ENCODE measurements around the gene RGS13.

Gene RGS13

DNA sequence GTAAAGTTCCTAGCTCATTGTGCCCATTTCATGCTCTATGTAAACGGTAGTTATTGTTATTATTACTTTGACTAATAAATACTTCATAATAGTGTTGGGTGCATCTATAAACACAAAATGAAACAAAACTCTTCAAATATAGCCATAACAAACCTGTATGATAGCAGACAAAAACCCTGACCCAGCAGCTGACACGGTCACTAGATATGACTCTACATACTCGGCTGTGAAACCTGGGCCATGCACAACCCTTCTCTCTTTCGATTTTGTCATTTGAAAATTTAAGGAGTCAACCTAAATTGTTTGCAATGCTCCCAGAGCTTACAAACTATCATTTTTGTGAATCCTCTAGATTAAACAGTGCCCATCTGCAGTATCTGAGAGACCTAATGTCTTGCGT lies 8.0 kb upstream of the RGS13 start:
- no peak for FAIRE-seq

DNA sequence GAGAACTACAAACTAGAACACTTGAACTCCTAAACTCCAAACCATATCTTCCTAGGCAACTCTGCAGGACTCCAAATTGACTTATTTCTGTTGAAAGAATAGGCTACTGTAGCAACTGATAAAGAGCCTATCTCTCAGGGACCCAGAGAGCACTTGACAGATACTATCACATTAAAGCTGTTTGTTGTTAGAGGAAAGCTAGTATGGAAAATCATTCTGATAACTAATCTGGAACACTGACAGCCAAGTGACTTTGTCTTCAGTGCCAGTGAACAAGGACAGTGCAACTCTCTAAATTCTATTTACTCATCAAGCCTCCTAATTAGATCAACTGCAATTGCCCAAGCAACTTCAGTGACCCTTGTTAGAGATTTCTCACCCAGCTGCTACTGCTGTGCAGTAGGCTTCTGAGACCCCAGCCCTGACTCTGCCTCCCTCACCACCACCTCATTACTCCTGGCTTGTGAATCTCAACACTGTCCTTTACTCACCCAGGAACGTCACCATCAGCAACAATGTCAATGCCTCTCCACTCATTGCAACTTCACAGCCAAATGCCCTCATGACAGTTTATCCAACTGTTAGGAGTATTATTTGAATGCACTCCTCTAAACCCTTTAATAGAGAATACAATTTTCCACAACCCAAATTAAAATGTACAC lies 7.4 kb upstream of the RGS13 start:
- FAIRE-seq: no peak

DNA sequence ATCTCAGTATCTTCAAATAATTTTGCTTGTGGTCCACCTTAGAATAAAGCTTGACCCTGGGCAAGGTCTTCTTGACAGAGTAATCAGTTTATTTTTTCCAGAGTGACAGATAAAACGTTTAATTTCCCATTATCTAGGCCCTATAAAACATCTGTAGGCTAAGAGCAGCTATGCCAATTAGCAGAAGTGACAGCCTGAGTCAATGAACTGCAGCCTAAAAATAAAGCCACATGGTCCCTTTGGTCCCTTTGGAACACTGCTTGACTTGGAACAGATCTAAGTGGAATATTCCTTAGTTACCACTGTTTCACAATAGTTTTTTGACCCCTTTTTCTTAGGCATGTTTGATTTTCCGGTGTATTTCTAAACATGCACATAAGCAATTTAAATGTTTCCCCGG lies 6.3 kb upstream of the RGS13 start:
- FAIRE-seq: no peak

DNA sequence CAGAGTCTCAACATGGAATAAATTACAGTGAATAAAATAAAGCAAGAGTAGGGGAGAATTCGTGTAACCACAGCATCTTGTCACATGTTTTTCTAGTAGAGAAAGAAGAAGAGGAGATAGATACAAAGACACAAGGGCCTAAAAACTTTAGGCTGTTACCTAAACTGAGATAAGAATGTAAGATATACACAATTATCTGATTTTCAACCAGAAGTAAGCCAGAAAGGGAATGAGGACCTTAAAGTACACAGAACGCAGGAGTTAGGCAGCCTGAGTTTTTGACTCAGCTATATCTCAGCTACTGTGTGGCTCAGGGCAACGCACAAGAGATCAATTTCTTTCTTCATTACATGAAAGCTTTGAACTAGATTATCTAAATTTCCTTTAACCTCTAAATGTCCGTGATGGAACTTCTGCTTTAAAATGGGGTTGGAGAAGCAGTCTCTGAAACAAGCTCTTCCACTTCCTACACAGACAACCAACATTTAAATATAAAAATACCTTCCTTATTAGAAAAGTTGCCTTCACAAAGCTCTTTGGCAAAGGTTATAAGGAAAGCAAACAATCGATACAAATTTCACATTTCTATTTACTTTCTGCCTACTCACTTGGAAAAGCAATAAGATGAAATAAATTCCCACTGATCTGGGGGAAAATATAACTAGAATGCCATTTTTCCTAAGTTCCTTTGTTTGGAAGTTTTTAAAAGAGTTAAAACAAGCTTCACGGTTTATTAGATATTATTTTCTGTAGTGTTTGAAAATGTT lies 5.2 kb upstream of the RGS13 start:
- FAIRE-seq: no peak

DNA sequence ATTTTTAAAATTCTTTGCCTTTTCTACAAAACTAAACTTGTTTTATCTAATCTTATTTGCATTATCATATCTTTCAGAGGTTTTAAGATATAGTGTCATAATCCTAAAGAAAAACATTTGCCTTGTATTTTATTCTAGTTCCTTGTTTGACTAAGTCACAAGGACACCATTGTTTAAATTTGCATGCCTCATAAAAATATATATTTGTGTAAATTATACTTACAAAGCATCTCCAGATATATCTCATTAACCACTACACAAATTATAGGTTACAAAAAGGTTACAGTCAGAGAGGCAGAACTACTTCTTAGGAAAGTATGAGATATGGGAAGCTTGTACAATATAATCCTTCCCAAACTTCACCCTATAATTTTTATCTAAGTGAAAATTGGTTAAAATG lies 4.2 kb upstream of the RGS13 start:
- no peak for FAIRE-seq

DNA sequence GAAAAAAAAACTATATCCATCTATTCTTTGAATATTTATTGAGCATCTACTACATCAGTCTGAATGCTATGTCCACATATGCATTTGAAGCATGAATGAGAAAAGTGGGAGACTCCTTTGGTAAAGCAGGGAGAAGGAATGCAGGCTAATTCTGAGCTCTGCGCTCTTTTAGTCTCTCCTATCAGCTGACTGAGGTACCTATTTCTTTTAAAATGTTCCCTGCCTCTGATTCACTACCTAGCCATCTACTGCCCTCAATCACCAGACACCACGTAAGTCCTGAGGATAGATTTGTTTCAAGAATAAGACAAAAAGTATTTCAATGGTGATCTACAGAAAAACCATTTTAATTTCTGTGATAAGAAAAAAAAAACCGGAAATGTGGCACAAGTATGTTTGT lies 3.8 kb upstream of the RGS13 start:
- FAIRE-seq: no peak

DNA sequence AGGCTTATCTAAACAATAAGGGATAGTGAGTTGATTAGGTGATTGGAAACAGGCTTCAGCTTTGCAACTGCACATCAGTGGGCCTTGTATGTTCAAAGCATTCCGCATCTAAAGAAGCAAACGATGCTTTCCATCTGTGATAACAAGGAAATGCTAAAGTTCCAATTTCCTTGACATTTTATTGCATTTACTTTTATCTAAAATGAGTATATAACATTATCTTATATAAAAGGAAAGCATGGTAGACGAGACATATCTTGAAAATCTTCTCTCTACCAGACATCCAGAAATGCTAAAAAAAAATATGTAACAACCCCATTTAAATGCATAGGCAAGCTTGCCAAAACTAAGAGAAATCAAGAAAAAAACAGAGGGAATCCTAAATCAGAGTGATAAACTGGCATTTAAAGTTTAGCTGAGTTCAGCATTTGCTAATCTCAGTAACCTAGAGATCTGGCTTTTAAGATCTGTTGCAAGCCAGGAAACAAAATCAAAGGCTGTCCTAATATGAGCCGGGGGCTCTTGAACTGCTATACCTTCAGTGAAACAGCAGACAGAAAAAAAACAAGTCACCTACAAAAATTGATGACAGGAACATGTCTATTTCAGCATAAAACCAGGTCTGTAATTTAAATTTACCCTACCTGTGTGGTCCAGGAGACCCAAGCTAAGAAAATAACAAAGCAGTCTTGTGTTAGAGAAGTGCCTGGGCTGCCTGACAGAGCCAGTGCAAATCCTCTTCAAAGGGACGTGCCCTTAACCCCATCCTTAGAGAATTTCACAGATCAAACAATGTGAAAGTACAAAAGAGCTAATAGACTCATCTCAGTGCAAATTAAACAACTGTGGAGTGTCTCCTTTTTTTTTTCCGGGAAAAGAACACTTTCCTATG lies 3.1 kb upstream of the RGS13 start:
- no peak for FAIRE-seq

DNA sequence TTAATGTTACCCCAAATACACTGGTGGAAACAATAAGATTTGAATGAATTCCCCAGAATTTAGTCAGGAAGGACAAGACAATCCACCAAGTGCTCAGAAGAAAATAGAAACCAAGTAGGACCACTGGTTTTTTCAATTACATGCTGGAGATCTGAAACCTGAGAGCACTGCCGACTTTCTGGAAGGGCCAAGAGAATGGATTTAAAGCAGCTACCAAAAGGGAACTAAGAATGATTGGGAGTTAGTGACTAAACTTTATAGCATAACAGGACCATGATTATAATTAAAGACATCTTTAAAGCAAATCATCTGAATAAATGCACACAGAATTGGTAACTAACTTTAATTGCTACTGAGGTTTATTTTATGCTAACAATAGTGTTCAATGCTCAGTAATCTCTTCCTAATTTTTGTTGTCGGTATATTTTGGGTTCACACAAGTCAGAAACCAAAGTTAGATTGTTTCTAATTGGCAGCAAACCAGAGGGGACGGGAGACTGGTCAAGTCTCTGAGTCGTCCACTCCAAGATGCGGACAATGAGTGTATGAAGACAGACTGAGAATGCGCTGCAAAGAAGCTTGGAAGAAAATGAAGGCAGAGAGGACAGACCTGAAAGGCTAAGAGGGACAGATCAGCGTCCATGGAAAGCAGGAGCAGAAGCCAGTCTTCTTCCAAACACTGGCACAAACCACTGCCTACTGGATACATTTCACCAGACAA lies 2.3 kb upstream of the RGS13 start:
- no peak for FAIRE-seq

DNA sequence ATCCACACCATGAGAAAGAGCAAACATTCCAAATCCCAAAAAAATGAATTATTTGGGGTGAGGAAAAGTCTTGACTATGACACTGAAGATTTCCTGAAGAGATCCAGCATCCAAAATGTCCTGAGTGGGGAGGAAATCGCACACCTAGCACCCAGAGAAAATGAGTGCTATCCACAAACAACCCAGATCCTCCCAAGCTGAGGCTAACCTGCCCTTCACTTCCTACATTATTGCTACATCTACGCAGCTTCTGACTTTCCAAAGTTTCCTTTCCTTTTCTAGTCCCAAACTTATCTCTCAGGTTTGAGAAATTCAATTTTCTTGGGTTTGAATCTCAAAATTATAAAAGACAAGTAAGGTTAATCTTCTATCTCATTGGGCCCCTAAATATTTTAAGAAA lies 906 bp upstream of the RGS13 start:
- FAIRE-seq: no peak

DNA sequence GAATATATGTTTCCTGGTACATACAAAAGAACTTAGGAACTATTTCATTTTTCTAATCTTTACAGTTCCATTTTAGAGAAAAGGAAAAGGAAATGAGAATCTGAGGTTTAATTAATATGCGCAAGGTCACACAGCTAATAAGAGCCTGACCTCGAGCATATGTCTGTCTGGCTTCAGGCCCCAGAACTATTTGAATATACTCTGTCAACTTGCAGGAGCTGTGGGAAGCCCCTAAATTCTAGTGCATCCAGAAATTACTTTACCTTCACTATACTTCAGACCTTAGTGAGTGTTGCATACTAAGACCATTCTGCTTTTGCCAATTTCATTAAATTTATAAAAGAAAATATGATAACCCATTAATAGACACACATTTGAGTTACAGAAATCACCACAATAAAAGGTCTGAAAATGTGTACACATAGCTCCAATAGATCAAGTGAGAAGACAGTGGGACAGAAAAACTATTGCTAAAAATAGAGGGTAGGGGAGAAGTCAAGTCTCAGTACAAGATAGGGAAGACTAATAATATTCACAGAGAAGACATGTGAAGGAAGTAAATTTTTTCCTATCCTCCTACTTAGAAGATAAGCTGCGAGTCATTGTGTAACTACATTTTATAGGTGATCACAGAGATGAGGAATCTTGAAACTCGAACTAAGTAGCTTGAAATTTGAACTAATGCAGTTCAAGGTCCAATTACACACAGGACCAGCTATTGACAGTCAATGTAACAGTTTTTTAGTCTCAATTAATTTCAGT lies 3.8 kb downstream of the RGS13 start:
- no peak for FAIRE-seq

DNA sequence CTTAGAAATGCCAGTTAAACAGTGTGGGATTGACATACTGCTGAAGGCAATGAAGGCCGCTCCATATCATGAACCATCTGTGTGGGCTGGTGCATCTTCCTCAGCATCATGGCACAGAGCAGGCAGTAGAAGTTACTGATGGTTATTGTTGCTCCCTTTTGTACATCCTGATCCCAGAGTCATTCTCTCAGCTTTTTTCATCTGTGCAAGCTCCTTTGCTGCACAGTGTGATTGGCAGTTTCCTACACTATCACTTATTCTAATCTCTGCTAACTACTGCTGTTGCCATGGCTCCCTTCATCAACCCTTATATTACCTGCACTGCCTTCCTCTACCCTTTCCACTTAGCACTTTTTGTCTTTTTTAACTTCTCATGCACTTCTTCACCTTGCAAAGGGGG lies 16.2 kb downstream of the RGS13 start:
- FAIRE-seq: no peak

DNA sequence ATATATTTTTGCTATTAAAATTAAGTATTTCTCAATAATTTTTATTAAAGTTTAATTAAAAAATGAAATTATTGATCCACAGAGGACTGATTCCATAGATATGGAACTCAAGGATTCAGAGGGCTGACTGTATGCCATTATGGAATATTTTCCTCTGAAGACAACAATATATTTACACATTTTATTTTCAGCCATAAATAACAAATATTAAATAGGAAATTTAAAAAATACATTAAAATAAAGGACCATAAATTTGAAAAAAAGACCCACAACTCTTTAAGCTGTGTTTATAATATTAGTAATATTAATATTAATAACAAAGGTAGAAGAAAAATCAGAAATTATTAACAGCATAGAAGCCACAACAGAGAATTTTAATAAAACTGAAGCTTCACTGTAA lies 18.2 kb downstream of the RGS13 start:
- peak; percentile 47 for FAIRE-seq

DNA sequence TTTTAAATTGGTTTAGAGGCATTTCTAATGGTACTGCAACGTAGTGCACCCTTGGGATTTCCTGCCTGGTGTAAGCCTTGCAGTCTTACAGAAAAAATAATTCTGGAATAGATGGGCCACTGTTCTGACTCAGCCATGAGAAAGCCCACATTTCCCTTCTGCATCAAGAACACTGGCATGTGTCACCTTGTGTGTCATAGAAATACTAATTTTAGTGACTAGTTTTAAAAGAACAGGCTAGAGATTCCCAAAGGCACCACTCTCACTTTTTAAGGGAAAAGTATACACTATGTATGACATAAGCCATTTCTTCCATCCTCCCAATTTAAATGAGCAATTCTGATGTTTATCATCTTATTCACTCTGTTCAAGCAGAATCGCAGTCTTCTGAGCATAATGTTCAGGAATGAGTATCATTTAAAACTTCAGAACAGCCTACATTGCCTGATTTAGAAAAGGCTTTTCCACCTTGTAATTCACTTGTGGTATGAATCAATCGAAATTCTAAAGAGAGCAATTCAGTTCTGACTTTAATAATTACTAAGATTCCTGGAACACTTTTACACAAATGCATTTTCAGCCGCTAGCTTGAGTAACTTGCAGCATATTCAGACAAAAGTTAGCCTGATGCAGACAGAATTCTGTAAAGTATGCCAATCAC lies 18.8 kb downstream of the RGS13 start:
- FAIRE-seq: no peak

DNA sequence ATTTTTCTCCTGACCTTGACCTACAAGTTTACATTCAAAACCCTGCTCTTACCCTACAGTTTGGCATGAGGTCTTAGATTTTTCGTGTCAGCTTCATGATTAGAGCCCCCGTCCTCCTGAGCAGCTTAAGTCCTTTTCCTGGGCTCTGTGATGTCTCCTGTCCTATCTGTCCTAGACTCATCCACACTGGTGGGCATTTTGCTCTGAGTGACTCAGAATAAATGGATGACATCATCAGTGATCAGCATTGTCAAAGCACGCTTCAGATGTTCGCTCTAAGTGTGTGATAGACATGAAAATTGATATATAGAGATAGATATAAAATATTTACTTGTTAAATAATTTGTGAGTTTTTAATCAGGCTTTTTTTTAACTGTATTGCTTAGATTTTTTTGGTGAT lies 21.8 kb downstream of the RGS13 start:
- FAIRE-seq: no peak

DNA sequence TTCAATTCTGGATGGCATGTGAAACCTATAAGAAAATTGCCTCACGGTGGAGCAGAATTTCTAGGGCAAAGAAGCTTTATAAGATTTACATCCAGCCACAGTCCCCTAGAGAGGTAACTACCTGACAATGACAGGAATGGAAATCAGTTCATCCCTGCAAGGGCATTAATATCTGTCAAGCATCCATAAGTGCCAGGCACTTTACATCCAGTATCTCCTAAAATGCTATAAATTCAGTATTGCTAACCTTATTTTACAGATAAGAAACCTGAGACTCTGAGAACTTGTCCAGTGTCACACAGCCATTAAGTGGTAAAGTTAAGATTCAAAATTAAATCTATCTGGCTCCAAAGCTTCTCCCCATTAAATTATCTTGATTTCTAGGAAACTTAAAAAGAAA lies 22.3 kb downstream of the RGS13 start:
- FAIRE-seq: no peak

DNA sequence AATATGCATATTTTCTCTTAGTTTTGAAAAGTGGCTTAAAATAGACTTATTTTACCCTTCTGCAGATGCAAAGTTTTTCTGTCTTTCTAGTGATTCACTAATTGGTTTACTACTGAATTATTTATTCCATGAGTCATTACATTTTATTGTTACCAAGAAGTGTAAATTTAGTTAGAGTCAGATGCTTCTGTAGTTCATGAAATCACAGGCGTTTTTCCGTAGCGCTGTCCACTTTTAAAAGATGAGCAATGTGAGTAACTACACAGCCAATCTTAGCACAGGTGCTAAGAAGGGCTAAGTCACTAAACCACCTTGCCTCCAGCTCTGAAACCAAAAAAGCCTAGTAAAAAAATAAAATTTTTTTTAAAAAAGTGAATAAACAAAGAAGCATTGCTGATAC lies 24.7 kb downstream of the RGS13 start:
- FAIRE-seq: no peak

DNA sequence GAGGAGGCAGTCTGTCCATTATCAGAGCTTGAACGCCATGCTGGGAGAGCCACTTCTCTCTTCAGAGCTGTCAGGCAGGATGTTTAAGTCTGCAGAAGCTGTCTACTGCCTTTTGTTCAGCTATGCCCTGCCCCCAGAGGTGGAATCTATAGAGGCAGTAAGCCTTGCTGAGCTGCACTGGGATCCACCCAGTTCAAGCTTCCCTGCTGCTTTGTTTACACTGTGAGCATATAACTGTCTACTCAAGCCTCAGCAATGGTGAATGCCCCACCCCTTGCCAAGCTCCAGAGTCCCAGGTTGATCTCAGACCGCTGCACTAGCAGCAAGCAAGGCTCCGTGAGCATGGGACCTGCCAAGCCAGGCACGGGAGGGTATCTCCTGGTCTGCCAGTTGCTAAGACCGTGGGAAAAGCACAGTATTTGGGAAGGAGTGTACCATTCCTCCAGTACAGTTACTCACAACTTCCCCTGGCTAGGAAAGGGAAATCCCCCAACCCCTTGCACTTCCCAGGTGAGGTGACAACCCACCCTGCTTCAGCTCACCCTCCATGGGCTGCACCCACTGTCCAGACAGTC lies 32.5 kb downstream of the RGS13 start:
- FAIRE-seq: no peak

DNA sequence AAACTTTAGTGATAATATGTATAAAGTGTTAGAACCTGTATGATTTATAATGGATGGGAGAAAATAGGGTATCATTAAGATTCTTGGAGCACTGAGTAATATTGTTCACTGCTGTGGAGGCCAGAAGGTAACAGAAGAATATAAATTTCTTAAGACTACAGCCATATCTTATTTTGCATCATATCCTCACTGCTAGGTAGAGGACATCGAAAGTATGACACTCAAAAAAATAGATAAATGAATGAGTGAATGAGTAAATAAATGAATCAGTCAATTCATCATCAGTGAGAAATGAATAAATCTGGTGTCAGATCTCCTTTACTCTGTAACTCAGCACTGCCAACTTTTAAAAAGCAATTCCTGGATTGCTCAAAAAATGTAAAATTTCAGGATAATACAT lies 33.2 kb downstream of the RGS13 start:
- no peak for FAIRE-seq

DNA sequence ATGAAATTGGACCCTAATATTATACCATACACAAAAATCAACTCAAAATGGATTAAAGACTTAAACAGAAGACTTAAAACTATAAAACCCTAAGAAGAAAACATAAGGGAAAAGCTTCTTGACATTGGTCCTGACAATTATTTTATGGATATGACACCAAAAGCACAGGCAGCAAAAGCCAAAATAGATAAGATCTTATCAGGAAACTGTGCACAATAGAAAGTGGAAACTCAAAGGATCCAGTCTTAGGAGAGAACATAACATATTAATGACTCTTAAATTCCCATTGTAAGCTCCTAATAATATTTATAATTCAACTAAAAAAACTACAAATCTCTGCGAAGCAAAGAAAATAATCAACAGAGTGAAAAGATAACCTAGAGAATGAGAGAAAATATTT lies 39.8 kb downstream of the RGS13 start:
- FAIRE-seq: peak; percentile 39

DNA sequence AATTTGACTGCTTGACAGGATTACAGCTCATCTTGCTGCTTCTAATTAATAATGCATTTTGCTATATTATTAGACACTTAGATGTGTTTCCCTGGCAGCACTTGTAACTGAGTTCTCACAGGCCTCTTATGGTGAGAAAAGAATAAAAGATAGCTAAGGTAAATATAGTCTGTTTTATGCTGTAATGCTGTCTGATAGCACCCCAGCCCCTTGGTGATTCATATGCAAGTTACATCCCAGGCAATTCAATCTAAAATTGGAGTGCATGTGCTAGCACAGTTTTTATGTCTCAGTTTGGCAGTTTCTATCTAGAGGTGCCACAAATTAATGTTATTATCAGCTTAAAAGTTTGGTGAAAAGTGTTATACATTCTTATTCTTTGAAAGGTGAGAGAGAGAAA lies 42.2 kb downstream of the RGS13 start:
- FAIRE-seq: no peak

DNA sequence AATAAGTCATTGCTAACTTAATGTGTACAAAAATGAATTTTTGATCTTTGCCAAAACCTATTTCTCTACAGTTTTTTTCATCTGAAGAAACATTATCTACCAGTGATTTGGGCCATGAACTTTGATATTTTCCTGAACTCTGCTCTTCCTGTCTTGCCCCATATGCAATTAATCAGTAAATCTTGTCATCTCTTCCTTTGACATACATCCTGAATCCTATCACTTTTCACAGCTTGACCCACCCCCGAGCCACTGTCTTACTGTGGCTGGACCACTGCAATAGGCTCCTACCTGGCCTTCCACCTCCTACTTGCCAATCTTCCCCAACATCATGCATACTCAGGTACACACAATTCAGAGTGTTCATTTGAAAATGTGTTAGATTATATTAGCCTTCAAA lies 46.4 kb downstream of the RGS13 start:
- FAIRE-seq: no peak

Data from A204.1 (cell line).